ENCODE results near the gene TMEM87A. TPM values are rescaled to one million over a fixed set of nuclear protein-coding genes. Genes with fewer than 3 reads are reported as not detected.

TMEM87A gene
- total RNA-seq, 1 donor from 2014 or later, result 52.6 TPM

GRCh38 chr15:42273900-42274701 lies 868 bp upstream of the TMEM87A start:
- DNase-seq (peak; percentile 64), ATAC-seq (ENCODE audit: low read depth) (peak; percentile 43)
- Mint-ChIP-seq H3K36me3 (ENCODE audit: low read depth) (peaks cover 52% of the 10 kb centered on the region), H3K4me1 (peaks cover 49% of the 10 kb centered on the region), H3K4me3 (peak overlapping the region; percentile 100), H3K27me3 (no peaks in the 10 kb centered on the region), H3K27ac (peak overlapping the region; percentile 100), H3K9me3 (no peaks in the 10 kb centered on the region)
- ChIA-PET CTCF (no interaction called here), POLR2A (interaction anchor here (0.6 to 2.0 kb wide), 23 partner anchors 12 to 1684 kb away, joined by 3 to 19 read pairs (median 4); partner anchors contain the start of genes CHP1, EHD4, LCMT2 and MGA)
- TF ChIP-seq, protein P1, sequence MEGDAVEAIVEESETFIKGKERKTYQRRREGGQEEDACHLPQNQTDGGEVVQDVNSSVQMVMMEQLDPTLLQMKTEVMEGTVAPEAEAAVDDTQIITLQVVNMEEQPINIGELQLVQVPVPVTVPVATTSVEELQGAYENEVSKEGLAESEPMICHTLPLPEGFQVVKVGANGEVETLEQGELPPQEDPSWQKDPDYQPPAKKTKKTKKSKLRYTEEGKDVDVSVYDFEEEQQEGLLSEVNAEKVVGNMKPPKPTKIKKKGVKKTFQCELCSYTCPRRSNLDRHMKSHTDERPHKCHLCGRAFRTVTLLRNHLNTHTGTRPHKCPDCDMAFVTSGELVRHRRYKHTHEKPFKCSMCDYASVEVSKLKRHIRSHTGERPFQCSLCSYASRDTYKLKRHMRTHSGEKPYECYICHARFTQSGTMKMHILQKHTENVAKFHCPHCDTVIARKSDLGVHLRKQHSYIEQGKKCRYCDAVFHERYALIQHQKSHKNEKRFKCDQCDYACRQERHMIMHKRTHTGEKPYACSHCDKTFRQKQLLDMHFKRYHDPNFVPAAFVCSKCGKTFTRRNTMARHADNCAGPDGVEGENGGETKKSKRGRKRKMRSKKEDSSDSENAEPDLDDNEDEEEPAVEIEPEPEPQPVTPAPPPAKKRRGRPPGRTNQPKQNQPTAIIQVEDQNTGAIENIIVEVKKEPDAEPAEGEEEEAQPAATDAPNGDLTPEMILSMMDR (IDR thresholded peaks at IDR 0.05), result no peak
- intact Hi-C loops (cut with micrococcal nuclease), result loop anchor here (1.0 to 10.0 kb wide), 13 partner anchors 66 to 1682 kb away; partner anchors contain the start of genes CCNDBP1, CDAN1, EHD4 and INO80

DNA sequence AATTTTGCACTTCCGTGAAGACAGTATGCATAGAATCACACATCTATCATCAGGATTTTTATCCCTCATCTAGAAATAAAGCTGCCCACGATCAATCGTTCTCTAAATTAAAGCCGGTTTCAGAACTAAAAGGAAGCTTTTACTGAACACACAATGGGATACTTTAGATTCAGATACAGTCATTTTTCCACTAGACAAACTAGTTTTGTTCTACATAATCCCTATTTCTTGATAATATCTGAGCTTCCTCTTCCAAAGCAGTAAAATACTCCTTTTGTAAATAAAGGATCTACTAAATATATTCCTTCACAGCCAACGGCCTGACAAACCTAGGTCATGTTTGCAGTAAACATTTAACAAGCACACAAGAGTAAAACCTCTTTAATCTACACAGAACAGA lies 2.2 kb downstream of the TMEM87A start:
- intact Hi-C loops (cut with micrococcal nuclease), result loop anchor here (5.0 to 10.0 kb wide), 7 partner anchors 299 to 1679 kb away; partner anchors contain the start of genes CCNDBP1, CDAN1, EHD4 and KNL1

DNA sequence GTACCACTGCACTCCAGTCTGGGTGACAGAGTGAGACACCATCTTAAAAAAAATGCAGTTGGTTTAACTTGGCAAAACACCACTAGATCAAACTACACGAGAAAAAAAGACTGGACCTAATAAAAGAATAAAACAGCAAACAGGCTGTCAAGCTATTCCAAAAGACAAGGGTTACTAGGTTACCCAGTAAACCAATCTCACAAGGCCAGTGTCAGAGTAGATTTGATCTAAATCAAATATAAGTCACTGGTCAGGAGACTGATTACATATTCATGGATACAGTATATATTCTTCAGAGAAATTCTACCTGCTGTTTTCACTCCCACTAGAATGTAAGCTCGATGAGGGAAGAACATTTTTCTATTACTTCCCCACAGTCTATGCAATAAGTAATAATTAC lies 2.7 kb downstream of the TMEM87A start:
- H3K4me3 Mint-ChIP-seq, result no peak overlapping the region
- intact Hi-C loops (cut with micrococcal nuclease), result loop anchor here (5.0 to 10.0 kb wide), 7 partner anchors 298 to 1678 kb away; partner anchors contain the start of genes CCNDBP1, CDAN1, EHD4 and KNL1
- no peak for ATAC-seq (ENCODE audit: low read depth)
- H3K9me3 Mint-ChIP-seq, result no peaks in the 10 kb centered on the region
- POLR2A ChIA-PET, result interaction anchor here (0.6 kb wide), 3 partner anchors 9 to 1041 kb away, joined by 3 to 6 read pairs (median 3); no protein-coding TSS in a partner anchor
- CTCF ChIA-PET, result no interaction called here
- DNase-seq, result no peak
- H3K27ac Mint-ChIP-seq, result no peak overlapping the region
- peaks cover 41% of the 10 kb centered on the region for H3K4me1 Mint-ChIP-seq
- no peaks in the 10 kb centered on the region for H3K27me3 Mint-ChIP-seq
- H3K36me3 Mint-ChIP-seq (ENCODE audit: low read depth), result peaks cover 65% of the 10 kb centered on the region
- TF ChIP-seq, protein P1 (IDR thresholded peaks at IDR 0.05), result no peak

More for the DNA sequence above, 2.2 kb downstream of the TMEM87A start:
- Mint-ChIP-seq H3K27me3 (no peaks in the 10 kb centered on the region), H3K4me3 (no peak overlapping the region), H3K27ac (no peak overlapping the region), H3K4me1 (peaks cover 45% of the 10 kb centered on the region), H3K36me3 (ENCODE audit: low read depth) (peaks cover 60% of the 10 kb centered on the region), H3K9me3 (no peaks in the 10 kb centered on the region)
- CTCF ChIA-PET, result no interaction called here
- DNase-seq (no peak), ATAC-seq (ENCODE audit: low read depth) (no peak)
- POLR2A ChIA-PET, result interaction anchor here (0.6 kb wide), 3 partner anchors 9 to 1041 kb away, joined by 3 to 6 read pairs (median 3); no protein-coding TSS in a partner anchor
- TF ChIP-seq, protein P1 (IDR thresholded peaks at IDR 0.05), result no peak

DNA sequence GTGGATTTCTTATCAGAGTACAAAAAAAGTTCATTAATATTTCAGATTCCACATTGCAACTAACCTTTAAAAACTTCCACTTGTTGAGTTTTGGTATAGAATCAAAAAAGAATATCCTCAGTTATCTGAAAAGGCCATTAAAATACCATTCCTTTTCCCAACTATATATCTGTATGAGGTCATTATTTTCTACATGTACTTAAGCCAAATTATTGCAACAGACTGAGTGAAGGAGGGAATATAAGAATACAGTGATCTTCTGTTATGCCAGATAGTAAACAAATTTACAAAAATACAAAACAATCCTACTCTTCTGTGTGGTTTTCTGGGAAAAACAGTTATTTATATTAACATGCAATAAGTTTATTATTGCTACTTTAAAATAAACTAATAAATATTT lies 5.9 kb downstream of the TMEM87A start:
- H3K4me1 Mint-ChIP-seq, result peaks cover 17% of the 10 kb centered on the region

More for the DNA sequence above, 5.9 kb downstream of the TMEM87A start:
- intact Hi-C loops (cut with micrococcal nuclease), result no loop called here
- TF ChIP-seq, protein P1 (IDR thresholded peaks at IDR 0.05), result no peak
- H3K9me3 Mint-ChIP-seq, result no peaks in the 10 kb centered on the region
- DNase-seq, result no peak
- H3K27me3 Mint-ChIP-seq, result no peaks in the 10 kb centered on the region
- no peak overlapping the region for H3K27ac Mint-ChIP-seq
- POLR2A ChIA-PET, result no interaction called here
- peaks cover 76% of the 10 kb centered on the region for H3K36me3 Mint-ChIP-seq (ENCODE audit: low read depth)
- ATAC-seq (ENCODE audit: low read depth), result no peak
- CTCF ChIA-PET, result no interaction called here
- no peak overlapping the region for H3K4me3 Mint-ChIP-seq

Data from activated B cell treated with CpG ODN at 0.5 μM for 24 hours (primary cell).